ENCODE measurements around the gene SLAMF9. TPM values are rescaled to one million over a fixed set of nuclear protein-coding genes. Genes with fewer than 3 reads are reported as not detected.

The SLAMF9 gene
- total RNA-seq, 1 experiment from 2014 or later: 0.94 TPM

DNA sequence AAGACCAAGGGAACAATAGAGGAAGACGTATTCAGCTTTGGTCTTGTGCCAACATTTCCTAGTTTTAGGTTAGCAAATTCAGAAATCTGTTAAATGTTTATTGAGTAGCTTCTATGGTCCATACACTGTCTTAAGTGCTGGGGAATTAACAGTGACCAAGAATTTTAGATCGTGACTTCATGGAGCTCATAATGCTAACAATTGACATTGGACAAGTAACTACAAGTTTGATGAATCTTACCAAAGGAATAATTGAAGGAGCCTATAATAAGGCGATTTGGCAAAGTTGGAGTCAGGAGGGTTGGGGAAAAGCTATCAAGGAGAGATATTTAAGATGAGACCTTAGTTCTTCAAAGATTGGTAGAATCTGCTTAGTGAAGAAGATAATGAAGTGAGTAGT is 1.4 kb upstream of the SLAMF9 start:
- H3K9me2 ChIP-seq (ENCODE audit: insufficient read depth): no peaks in the 10 kb centered on the region
- intact Hi-C loops (cut with micrococcal nuclease; ENCODE audit: unreplicated experiment): no loop called here
- H3K9me3 ChIP-seq (ENCODE audit: insufficient read depth, low read depth): no peaks in the 10 kb centered on the region
- H3K27me3 ChIP-seq (ENCODE audit: insufficient read depth, low read depth): no peaks in the 10 kb centered on the region
- H3K4me3 ChIP-seq: no peak overlapping the region
- no peak overlapping the region for H3K27ac ChIP-seq
- no peak overlapping the region for H2AFZ ChIP-seq
- no TSS peak for BruUV-seq (replicated peaks)
- H3K36me3 ChIP-seq (ENCODE audit: low read depth): no peaks in the 10 kb centered on the region
- H3K4me2 ChIP-seq: no peak overlapping the region
- no peak for DNase-seq
- peaks cover 4% of the 10 kb centered on the region; the same call in 1 of the 2 replicates for H3F3A ChIP-seq (ENCODE audit: insufficient read depth, low read depth)
- H3K4me1 ChIP-seq (replicated peaks; ENCODE audit: insufficient read depth): peaks cover 23% of the 10 kb centered on the region
- POLR2A ChIA-PET (ENCODE audit: unreplicated experiment): no interaction called here
- CTCF ChIA-PET: interaction anchor here (0.7 kb wide), 2 partner anchors 11 to 357 kb away, joined by 5 to 7 read pairs; no protein-coding TSS in a partner anchor
- TF ChIP-seq EZH2 (IDR thresholded peaks at IDR 0.05; ENCODE audit: low read depth): no peak
- TF ChIP-seq, protein P1, sequence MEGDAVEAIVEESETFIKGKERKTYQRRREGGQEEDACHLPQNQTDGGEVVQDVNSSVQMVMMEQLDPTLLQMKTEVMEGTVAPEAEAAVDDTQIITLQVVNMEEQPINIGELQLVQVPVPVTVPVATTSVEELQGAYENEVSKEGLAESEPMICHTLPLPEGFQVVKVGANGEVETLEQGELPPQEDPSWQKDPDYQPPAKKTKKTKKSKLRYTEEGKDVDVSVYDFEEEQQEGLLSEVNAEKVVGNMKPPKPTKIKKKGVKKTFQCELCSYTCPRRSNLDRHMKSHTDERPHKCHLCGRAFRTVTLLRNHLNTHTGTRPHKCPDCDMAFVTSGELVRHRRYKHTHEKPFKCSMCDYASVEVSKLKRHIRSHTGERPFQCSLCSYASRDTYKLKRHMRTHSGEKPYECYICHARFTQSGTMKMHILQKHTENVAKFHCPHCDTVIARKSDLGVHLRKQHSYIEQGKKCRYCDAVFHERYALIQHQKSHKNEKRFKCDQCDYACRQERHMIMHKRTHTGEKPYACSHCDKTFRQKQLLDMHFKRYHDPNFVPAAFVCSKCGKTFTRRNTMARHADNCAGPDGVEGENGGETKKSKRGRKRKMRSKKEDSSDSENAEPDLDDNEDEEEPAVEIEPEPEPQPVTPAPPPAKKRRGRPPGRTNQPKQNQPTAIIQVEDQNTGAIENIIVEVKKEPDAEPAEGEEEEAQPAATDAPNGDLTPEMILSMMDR (conservative IDR thresholded peaks at IDR 0.05): no peak
- H4K20me1 ChIP-seq (ENCODE audit: insufficient read depth): no peaks in the 10 kb centered on the region
- no peaks in the 10 kb centered on the region for H3K79me2 ChIP-seq (ENCODE audit: low read depth)

DNA sequence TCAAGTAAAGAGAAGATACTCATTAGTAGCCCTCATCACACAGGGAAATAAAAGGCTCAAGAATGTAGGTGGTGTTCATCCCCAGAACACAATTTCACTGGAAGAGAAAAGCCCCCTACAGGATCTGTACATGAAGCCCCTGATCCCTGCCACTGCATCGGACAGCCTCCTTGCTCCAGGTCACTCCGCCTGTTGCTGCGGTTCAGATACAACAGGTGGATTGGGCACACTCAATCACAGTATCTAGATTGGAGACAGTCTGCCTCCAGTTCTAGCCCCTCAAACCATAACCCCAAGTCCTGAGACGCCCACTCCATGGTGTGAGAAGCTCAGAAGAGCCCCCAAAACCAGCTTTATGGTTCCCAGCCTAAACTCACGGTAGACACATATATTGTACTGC is 1.1 kb downstream of the SLAMF9 start:
- Histone ChIP-seq H3K27me3 (ENCODE audit: insufficient read depth, low read depth) (no peaks in the 10 kb centered on the region), H3K4me2 (no peak overlapping the region), H3K79me2 (ENCODE audit: low read depth) (no peaks in the 10 kb centered on the region), H3K36me3 (ENCODE audit: low read depth) (no peaks in the 10 kb centered on the region), H3K27ac (no peak overlapping the region), H3K9me3 (ENCODE audit: insufficient read depth, low read depth) (no peaks in the 10 kb centered on the region), H3K9me2 (ENCODE audit: insufficient read depth) (no peaks in the 10 kb centered on the region), H3F3A (ENCODE audit: insufficient read depth, low read depth) (no peaks in the 10 kb centered on the region; the same call in 1 of the 2 replicates), H3K4me3 (no peak overlapping the region), H2AFZ (no peak overlapping the region), H4K20me1 (ENCODE audit: insufficient read depth) (no peaks in the 10 kb centered on the region), H3K4me1 (replicated peaks; ENCODE audit: insufficient read depth) (peaks cover 16% of the 10 kb centered on the region; the same call in 1 of the 2 replicates)
- ChIA-PET CTCF (no interaction called here), POLR2A (ENCODE audit: unreplicated experiment) (no interaction called here)
- no TSS peak for BruUV-seq (replicated peaks)
- DNase-seq: no peak
- intact Hi-C loops (cut with micrococcal nuclease; ENCODE audit: unreplicated experiment): no loop called here
- no peak for TF ChIP-seq EZH2 (IDR thresholded peaks at IDR 0.05; ENCODE audit: low read depth)
- TF ChIP-seq, protein P1 (conservative IDR thresholded peaks at IDR 0.05): no peak

DNA sequence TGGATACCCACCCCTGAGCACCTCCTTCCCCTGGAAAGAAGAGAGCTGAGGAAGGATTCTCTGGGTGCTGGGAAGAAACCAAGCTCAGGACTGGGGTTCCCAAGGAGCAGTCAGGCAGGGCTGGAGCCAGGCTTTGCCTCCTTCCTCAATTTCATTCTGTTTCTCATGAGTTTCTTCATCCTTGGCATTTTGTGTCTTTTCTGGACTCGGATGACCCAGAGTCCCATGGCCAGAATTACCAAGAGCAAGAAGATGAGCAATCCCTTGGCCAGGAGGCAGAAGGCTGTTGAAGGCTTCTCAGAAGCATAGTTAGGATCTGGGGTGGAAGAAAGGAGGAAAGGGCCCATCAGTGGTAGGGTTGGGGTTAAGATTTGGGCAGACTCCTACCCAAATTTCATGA is 2.5 kb downstream of the SLAMF9 start:
- intact Hi-C loops (cut with micrococcal nuclease; ENCODE audit: unreplicated experiment): no loop called here
- Histone ChIP-seq H3K79me2 (ENCODE audit: low read depth) (no peaks in the 10 kb centered on the region), H3K4me2 (no peak overlapping the region), H4K20me1 (ENCODE audit: insufficient read depth) (no peaks in the 10 kb centered on the region), H2AFZ (no peak overlapping the region), H3K9me3 (ENCODE audit: insufficient read depth, low read depth) (no peaks in the 10 kb centered on the region), H3K4me1 (replicated peaks; ENCODE audit: insufficient read depth) (peaks cover 23% of the 10 kb centered on the region), H3K36me3 (ENCODE audit: low read depth) (no peaks in the 10 kb centered on the region), H3K4me3 (no peak overlapping the region), H3K9me2 (ENCODE audit: insufficient read depth) (no peaks in the 10 kb centered on the region), H3K27me3 (ENCODE audit: insufficient read depth, low read depth) (no peaks in the 10 kb centered on the region), H3F3A (ENCODE audit: insufficient read depth, low read depth) (no peaks in the 10 kb centered on the region; the same call in none of the 2 replicates), H3K27ac (no peak overlapping the region)
- TF ChIP-seq, protein P1 (conservative IDR thresholded peaks at IDR 0.05): no peak
- TF ChIP-seq EZH2 (IDR thresholded peaks at IDR 0.05; ENCODE audit: low read depth): no peak
- no peak for DNase-seq
- POLR2A ChIA-PET (ENCODE audit: unreplicated experiment): no interaction called here
- CTCF ChIA-PET: no interaction called here
- BruUV-seq (replicated peaks): no TSS peak
